Measurements from ENCODE around the gene ASTN2. TPM values are rescaled to one million over a fixed set of nuclear protein-coding genes. Genes with fewer than 3 reads are reported as not detected.

ASTN2 gene
- total RNA-seq, 1 donor from 2014 or later: 15.9 TPM

DNA sequence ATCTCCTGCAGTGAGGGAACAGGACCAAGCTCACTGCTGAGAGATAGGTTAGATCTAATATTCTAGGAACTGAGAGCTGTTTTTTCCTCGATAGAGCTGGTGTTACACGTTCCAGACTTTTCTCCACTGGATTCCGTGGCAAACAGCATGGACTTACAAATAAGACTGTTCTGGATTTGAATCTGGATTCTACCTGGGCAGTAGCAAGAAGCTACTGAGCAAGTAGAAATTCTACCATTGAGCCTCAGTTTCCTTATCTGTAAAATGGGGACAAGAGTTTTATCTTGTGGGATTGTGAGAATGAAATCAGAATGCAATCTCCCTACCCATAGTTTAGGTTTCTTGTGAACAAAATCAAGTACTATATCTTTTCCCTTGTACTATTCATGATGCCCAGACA is 966.4 kb downstream of the ASTN2 start:
- no peaks in the 10 kb centered on the region for H3K36me3 Mint-ChIP-seq
- H3K4me1 Mint-ChIP-seq (ENCODE audit: unreplicated experiment): peaks cover 26% of the 10 kb centered on the region

DNA sequence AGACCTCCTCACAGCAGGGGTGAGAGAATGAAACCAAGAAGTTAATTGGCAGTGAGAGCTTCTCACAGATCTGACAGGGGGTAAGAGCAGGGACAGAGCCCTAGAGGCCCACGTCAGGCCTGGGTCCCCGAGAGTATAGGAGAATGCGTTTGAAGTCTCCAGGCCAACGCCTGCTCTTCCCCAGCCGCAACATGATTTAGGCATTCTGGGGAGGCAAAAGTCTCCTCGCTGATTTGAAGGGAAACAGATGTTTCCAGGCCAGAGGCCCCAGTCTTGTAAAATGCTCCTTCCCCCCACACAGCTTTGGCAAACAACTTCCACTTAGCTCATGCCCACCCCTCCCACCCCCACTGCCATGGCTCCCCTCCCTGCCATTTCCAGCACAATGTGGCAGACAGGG is 966.9 kb downstream of the ASTN2 start:
- no peak overlapping the region for H3K27ac Mint-ChIP-seq
- no peaks in the 10 kb centered on the region for H3K27me3 Mint-ChIP-seq
- DNase-seq (ENCODE audit: extremely low spot score, unreplicated experiment): no peak
- no peaks in the 10 kb centered on the region for H3K36me3 Mint-ChIP-seq
- peaks cover 26% of the 10 kb centered on the region for H3K4me1 Mint-ChIP-seq (ENCODE audit: unreplicated experiment)
- TF ChIP-seq, protein P1, sequence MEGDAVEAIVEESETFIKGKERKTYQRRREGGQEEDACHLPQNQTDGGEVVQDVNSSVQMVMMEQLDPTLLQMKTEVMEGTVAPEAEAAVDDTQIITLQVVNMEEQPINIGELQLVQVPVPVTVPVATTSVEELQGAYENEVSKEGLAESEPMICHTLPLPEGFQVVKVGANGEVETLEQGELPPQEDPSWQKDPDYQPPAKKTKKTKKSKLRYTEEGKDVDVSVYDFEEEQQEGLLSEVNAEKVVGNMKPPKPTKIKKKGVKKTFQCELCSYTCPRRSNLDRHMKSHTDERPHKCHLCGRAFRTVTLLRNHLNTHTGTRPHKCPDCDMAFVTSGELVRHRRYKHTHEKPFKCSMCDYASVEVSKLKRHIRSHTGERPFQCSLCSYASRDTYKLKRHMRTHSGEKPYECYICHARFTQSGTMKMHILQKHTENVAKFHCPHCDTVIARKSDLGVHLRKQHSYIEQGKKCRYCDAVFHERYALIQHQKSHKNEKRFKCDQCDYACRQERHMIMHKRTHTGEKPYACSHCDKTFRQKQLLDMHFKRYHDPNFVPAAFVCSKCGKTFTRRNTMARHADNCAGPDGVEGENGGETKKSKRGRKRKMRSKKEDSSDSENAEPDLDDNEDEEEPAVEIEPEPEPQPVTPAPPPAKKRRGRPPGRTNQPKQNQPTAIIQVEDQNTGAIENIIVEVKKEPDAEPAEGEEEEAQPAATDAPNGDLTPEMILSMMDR (conservative IDR thresholded peaks at IDR 0.05): no peak
- H3K4me3 Mint-ChIP-seq: no peak overlapping the region
- H3K9me3 Mint-ChIP-seq: no peaks in the 10 kb centered on the region

More for the DNA sequence above, 966.4 kb downstream of the ASTN2 start:
- DNase-seq (ENCODE audit: extremely low spot score, unreplicated experiment): no peak
- no peaks in the 10 kb centered on the region for H3K9me3 Mint-ChIP-seq
- H3K4me3 Mint-ChIP-seq: no peak overlapping the region
- no peaks in the 10 kb centered on the region for H3K27me3 Mint-ChIP-seq
- TF ChIP-seq, protein P1 (conservative IDR thresholded peaks at IDR 0.05): no peak
- no peak overlapping the region for H3K27ac Mint-ChIP-seq

DNA sequence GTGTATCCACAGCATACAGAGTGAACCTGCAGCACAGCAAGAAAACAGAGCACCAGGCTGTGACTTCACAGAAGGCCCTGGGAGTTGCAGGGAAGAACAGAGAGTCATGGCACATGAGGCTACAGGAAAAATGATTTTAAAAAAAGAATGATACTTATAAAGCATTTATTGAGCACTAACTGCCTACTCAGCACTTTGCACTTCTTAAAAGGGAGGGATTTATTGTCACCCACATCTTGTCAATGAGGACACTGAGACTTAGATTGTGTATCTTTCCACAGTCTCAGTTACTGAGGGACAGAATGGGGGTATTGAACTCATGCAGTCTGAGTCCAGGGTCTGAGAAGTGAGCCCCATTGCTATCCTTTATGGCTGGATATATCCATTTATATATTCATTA is 972.3 kb downstream of the ASTN2 start:
- no peaks in the 10 kb centered on the region for H3K27me3 Mint-ChIP-seq
- TF ChIP-seq, protein P1 (conservative IDR thresholded peaks at IDR 0.05): no peak
- peaks cover 17% of the 10 kb centered on the region for H3K4me1 Mint-ChIP-seq (ENCODE audit: unreplicated experiment)
- H3K4me3 Mint-ChIP-seq: no peak overlapping the region
- H3K27ac Mint-ChIP-seq: no peak overlapping the region
- no peaks in the 10 kb centered on the region for H3K9me3 Mint-ChIP-seq
- H3K36me3 Mint-ChIP-seq: peaks cover 15% of the 10 kb centered on the region
- DNase-seq (ENCODE audit: extremely low spot score, unreplicated experiment): no peak

DNA sequence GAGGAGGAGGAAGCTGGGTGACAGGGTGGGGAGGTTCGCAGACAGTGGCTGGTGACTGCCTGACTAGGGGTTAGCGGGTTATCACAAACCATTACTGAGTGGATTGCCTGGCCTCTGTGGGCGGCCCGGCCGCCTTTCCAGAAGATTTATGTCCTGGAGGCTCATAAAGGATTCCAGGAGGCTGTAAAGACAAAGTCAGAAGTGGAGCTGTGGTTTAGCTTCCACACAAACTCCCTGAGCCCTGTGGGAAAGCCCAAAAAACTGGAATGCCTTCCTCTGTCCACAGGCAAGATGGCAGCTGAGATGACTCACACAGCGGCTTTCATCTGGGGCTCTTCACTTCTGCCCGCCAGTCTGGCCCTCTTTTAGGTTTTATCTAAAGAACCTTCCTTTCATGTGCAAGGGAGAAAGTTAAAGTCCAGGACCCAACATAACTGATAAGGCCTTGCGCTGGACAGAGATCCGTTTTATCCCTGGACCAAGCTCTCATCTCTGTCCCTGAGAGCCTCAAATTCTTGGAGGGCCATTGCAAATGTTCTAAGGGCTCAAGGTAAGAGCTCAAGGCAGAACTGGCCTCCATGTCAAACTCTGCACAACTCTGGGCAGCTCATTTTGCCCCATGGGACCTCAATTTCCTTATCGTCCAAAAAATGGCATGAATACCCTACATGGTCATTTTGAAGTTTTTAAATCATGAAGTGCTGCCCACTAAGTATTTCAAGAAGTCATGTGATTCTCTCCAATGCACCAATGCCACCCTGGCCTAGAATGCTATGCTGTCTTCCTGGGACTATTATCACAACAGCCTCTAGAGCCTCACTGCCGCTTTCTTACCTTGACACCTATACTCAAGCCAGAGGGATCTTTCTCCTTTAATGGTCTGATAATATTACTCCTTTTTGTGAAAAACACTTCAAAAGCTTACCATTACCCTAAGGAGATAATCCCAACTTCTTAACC is 977.2 kb downstream of the ASTN2 start:
- TF ChIP-seq, protein P1 (conservative IDR thresholded peaks at IDR 0.05): no peak
- no peak overlapping the region for H3K4me3 Mint-ChIP-seq
- no peaks in the 10 kb centered on the region for H3K9me3 Mint-ChIP-seq
- H3K36me3 Mint-ChIP-seq: peaks cover 26% of the 10 kb centered on the region
- no peaks in the 10 kb centered on the region for H3K4me1 Mint-ChIP-seq (ENCODE audit: unreplicated experiment)
- DNase-seq (ENCODE audit: extremely low spot score, unreplicated experiment): no peak
- H3K27me3 Mint-ChIP-seq: no peaks in the 10 kb centered on the region
- H3K27ac Mint-ChIP-seq: no peak overlapping the region

DNA sequence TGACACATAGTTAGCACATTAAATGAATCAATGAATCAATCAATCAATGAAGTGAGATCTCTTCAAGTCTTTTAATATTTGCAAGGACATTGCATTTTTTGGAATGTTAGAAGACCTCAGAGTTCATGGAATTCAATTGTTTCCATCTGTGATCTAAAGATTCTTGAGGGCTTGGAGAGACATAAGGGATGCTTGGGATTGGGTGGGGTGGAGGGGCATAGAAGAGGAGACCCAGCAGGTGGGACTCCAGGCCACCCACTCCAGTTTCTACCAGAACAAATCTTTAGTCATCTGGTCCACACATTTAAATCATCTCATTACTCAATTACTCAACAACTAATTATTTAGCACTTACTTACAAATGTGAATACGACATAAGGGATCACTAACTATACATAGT is 978.7 kb downstream of the ASTN2 start:
- DNase-seq (ENCODE audit: extremely low spot score, unreplicated experiment): no peak
- Mint-ChIP-seq H3K27ac (no peak overlapping the region), H3K4me1 (ENCODE audit: unreplicated experiment) (peaks cover 3% of the 10 kb centered on the region), H3K4me3 (no peak overlapping the region), H3K9me3 (no peaks in the 10 kb centered on the region), H3K27me3 (no peaks in the 10 kb centered on the region), H3K36me3 (peaks cover 24% of the 10 kb centered on the region)
- TF ChIP-seq, protein P1 (conservative IDR thresholded peaks at IDR 0.05): no peak
